Tibial nerve (tissue), 3 donors: ENCODE results near the gene BOD1L1.

Experiments used
- POLR2A ChIP-seq, 2 donors: fragments of 450-650 bp; IDR thresholded peaks; one replicate each; pipeline ENCODE4 v1.6.1; 2017; ENCODE audit warnings: antibody characterized with exemption in 2 of 2, mild to moderate bottlenecking in 2 of 2, moderate library complexity in 2 of 2
- TF ChIP-seq, protein P1 (sequence below), 5 experiments: fragments of 200-600 bp in 3 of 5; fragments of 450-650 bp in 2 of 5; sonication (generic) in 3 of 5; IDR thresholded peaks; one replicate each; pipeline ENCODE4 v1.5.1; 2016 to 2019; ENCODE audit warnings: antibody characterized with exemption in 5 of 5, mild to moderate bottlenecking in 3 of 5, moderate library complexity in 2 of 5

DNA sequence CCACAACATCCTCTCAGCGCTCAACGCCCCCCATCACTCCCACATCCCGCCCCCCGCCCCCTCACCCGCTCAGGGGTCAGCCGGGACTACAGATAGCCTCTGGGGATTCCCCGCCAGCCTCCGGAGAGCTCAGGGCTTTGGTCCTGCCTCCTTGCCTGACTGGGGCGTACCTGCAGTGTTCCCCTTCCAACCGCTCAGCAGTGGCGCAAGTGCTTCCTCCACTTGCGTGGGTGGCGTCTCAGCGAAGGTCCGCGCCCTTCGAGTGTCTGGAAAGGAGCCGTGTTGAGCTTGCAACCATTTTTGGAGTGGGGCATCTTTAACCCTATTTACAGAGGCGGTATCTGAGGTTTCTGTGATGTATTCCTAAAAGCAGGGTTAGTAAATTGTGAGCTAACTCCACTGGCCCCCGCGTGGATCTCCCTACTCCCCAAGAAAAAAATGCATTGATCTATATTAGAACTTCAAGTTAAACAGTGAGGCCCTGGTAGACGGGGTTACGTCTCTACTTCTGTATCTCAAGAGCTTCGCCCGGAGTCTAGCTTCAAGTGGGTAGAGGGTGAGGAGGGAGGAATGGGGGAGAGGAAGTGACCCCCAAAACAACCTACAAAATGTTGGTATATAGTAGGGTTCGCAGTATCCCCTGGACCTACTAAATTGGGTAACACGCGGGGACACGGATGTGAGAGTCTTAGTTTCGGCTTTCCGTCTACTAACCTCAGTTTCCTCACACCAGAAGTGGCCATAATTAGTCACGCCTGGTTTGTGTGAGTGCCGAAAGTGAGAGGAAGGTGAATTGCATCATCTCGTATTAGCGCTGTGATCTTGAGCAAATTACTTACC is 99.3 kb downstream of the BOD1L1 start:
- TF ChIP-seq, protein P1, sequence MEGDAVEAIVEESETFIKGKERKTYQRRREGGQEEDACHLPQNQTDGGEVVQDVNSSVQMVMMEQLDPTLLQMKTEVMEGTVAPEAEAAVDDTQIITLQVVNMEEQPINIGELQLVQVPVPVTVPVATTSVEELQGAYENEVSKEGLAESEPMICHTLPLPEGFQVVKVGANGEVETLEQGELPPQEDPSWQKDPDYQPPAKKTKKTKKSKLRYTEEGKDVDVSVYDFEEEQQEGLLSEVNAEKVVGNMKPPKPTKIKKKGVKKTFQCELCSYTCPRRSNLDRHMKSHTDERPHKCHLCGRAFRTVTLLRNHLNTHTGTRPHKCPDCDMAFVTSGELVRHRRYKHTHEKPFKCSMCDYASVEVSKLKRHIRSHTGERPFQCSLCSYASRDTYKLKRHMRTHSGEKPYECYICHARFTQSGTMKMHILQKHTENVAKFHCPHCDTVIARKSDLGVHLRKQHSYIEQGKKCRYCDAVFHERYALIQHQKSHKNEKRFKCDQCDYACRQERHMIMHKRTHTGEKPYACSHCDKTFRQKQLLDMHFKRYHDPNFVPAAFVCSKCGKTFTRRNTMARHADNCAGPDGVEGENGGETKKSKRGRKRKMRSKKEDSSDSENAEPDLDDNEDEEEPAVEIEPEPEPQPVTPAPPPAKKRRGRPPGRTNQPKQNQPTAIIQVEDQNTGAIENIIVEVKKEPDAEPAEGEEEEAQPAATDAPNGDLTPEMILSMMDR (IDR thresholded peaks at IDR 0.05), result no peak
- no peak for TF ChIP-seq POLR2A (IDR thresholded peaks at IDR 0.05)
